Uterus (tissue), 2 donors: Measurements from ENCODE around the gene KRTAP10-5.

Source experiments
- CTCF ChIP-seq, 4 experiments: fragments of 200-600 bp in 2 of 4; fragments of 450-650 bp in 2 of 4; sonication (generic) in 2 of 4; IDR thresholded peaks; one replicate each; pipeline ENCODE4 v1.5.1; 2016 to 2019; ENCODE audit warnings: antibody characterized with exemption in 4 of 4, mild to moderate bottlenecking in 2 of 4, moderate library complexity in 1 of 4
- POLR2A ChIP-seq, 2 donors: fragments of 450-650 bp; IDR thresholded peaks; one replicate each; pipeline ENCODE4 v1.6.1; 2016; ENCODE audit warnings: antibody characterized with exemption in 2 of 2, mild to moderate bottlenecking in 1 of 2, moderate library complexity in 1 of 2

GRCh38 chr21:44575307-44576024 lies 4.9 kb downstream of the KRTAP10-5 start:
- TF ChIP-seq CTCF (IDR thresholded peaks at IDR 0.05), result no peak
- no peak for TF ChIP-seq POLR2A (IDR thresholded peaks at IDR 0.05)
